ENCODE measurements around the gene DYSF.

The DYSF gene

GRCh38 chr2:71463342-71463654 lies 9.9 kb downstream of the DYSF start:
- no peaks in the 10 kb centered on the region for H3K4me1 ChIP-seq (ENCODE audit: low read depth, poor library complexity, severe bottlenecking)
- no peaks in the 10 kb centered on the region for H3K79me2 ChIP-seq (ENCODE audit: insufficient read depth, low read depth)
- no peaks in the 10 kb centered on the region for H3K36me3 ChIP-seq (ENCODE audit: insufficient read depth)
- H2AFZ ChIP-seq (ENCODE audit: low read depth): no peak overlapping the region
- no peak overlapping the region for H3K4me3 ChIP-seq (IDR thresholded peaks at IDR 0.05; ENCODE audit: insufficient read depth, low read depth, low read length)
- TF ChIP-seq, protein P1, sequence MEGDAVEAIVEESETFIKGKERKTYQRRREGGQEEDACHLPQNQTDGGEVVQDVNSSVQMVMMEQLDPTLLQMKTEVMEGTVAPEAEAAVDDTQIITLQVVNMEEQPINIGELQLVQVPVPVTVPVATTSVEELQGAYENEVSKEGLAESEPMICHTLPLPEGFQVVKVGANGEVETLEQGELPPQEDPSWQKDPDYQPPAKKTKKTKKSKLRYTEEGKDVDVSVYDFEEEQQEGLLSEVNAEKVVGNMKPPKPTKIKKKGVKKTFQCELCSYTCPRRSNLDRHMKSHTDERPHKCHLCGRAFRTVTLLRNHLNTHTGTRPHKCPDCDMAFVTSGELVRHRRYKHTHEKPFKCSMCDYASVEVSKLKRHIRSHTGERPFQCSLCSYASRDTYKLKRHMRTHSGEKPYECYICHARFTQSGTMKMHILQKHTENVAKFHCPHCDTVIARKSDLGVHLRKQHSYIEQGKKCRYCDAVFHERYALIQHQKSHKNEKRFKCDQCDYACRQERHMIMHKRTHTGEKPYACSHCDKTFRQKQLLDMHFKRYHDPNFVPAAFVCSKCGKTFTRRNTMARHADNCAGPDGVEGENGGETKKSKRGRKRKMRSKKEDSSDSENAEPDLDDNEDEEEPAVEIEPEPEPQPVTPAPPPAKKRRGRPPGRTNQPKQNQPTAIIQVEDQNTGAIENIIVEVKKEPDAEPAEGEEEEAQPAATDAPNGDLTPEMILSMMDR (conservative IDR thresholded peaks at IDR 0.05; ENCODE audit: low read depth, low read length): no peak
- H4K20me1 ChIP-seq (ENCODE audit: insufficient read depth): no peaks in the 10 kb centered on the region
- H3K9ac ChIP-seq: no peak overlapping the region
- no peaks in the 10 kb centered on the region for H3K27me3 ChIP-seq (ENCODE audit: insufficient read depth, low read depth)
- H3K4me2 ChIP-seq: no peak overlapping the region
- H3K27ac ChIP-seq: no peak overlapping the region

GRCh38 chr2:71464389-71464788 lies 11.0 kb downstream of the DYSF start:
- Histone ChIP-seq H4K20me1 (ENCODE audit: insufficient read depth) (no peaks in the 10 kb centered on the region), H3K4me1 (ENCODE audit: low read depth, poor library complexity, severe bottlenecking) (no peaks in the 10 kb centered on the region), H3K36me3 (ENCODE audit: insufficient read depth) (no peaks in the 10 kb centered on the region), H3K79me2 (ENCODE audit: insufficient read depth, low read depth) (no peaks in the 10 kb centered on the region), H3K9ac (no peak overlapping the region), H3K27me3 (ENCODE audit: insufficient read depth, low read depth) (no peaks in the 10 kb centered on the region), H2AFZ (ENCODE audit: low read depth) (no peak overlapping the region), H3K27ac (no peak overlapping the region), H3K4me3 (IDR thresholded peaks at IDR 0.05; ENCODE audit: insufficient read depth, low read depth, low read length) (no peak overlapping the region), H3K4me2 (no peak overlapping the region)
- TF ChIP-seq, protein P1 (conservative IDR thresholded peaks at IDR 0.05; ENCODE audit: low read depth, low read length): no peak

- no peaks in the 10 kb centered on the region for H3K79me2 ChIP-seq (ENCODE audit: insufficient read depth, low read depth)
- H2AFZ ChIP-seq (ENCODE audit: low read depth): no peak overlapping the region
- no peak overlapping the region for H3K4me2 ChIP-seq
- no peak overlapping the region for H3K27ac ChIP-seq
- no peaks in the 10 kb centered on the region for H4K20me1 ChIP-seq (ENCODE audit: insufficient read depth)
- H3K4me3 ChIP-seq (IDR thresholded peaks at IDR 0.05; ENCODE audit: insufficient read depth, low read depth, low read length): no peak overlapping the region
- H3K9ac ChIP-seq: no peak overlapping the region
- no peaks in the 10 kb centered on the region for H3K36me3 ChIP-seq (ENCODE audit: insufficient read depth)
- no peaks in the 10 kb centered on the region for H3K4me1 ChIP-seq (ENCODE audit: low read depth, poor library complexity, severe bottlenecking)
- TF ChIP-seq, protein P1 (conservative IDR thresholded peaks at IDR 0.05; ENCODE audit: low read depth, low read length): no peak
- H3K27me3 ChIP-seq (ENCODE audit: insufficient read depth, low read depth): no peaks in the 10 kb centered on the region
Measured at GRCh38 chr2:71465356-71465755, 12.0 kb downstream of the DYSF start.

- H3K4me3 ChIP-seq (IDR thresholded peaks at IDR 0.05; ENCODE audit: insufficient read depth, low read depth, low read length): no peak overlapping the region
- H3K27me3 ChIP-seq (ENCODE audit: insufficient read depth, low read depth): no peaks in the 10 kb centered on the region
Measured at GRCh38 chr2:71465961-71466300, 12.6 kb downstream of the DYSF start.

More at GRCh38 chr2:71465961-71466300, 12.6 kb downstream of the DYSF start:
- Histone ChIP-seq H4K20me1 (ENCODE audit: insufficient read depth) (no peaks in the 10 kb centered on the region), H3K4me2 (no peak overlapping the region), H3K4me1 (ENCODE audit: low read depth, poor library complexity, severe bottlenecking) (no peaks in the 10 kb centered on the region), H3K36me3 (ENCODE audit: insufficient read depth) (no peaks in the 10 kb centered on the region), H3K27ac (no peak overlapping the region), H3K9ac (no peak overlapping the region), H3K79me2 (ENCODE audit: insufficient read depth, low read depth) (no peaks in the 10 kb centered on the region), H2AFZ (ENCODE audit: low read depth) (no peak overlapping the region)
- TF ChIP-seq, protein P1 (conservative IDR thresholded peaks at IDR 0.05; ENCODE audit: low read depth, low read length): no peak
